K562 (cell line): ENCODE data around the gene PACS1. TPM values are rescaled to one million over a fixed set of nuclear protein-coding genes. Genes with fewer than 3 reads are reported as not detected.

Experiments used
- ARID2 ChIP-seq: fragments of 450-650 bp; IDR thresholded peaks from 2 replicates; pipeline ENCODE4 v1.6.1; 2017; ENCODE audit warnings: antibody characterized with exemption, mild to moderate bottlenecking
- ASH1L ChIP-seq: fragments of 450-650 bp; IDR thresholded peaks from 2 replicates; pipeline ENCODE4 v1.6.1; 2018; ENCODE audit warnings: borderline replicate concordance, mild to moderate bottlenecking, low read depth; ENCODE audit not compliant: partially characterized antibody
- CBFA2T2 ChIP-seq: fragments of 450-650 bp; conservative IDR thresholded peaks from 2 replicates; pipeline ENCODE4 v1.6.1; 2017; ENCODE audit warnings: mild to moderate bottlenecking
- GTF2E2 ChIP-seq: fragments of 200-800 bp; sonication (Bioruptor generic); IDR thresholded peaks from 2 replicates; pipeline ENCODE4 v1.6.1; 2016; ENCODE audit warnings: missing genetic modification characterization, missing compliant biosample characterization
- MCM7 ChIP-seq, 2 experiments: fragments of 450-650 bp; IDR thresholded peaks; 2 replicates each; pipeline ENCODE4 v1.6.1; 2016 to 2018
- MECOM ChIP-seq: fragments of 250-450 bp; sonication (Bioruptor Pico); IDR thresholded peaks from 2 replicates; pipeline ENCODE4 v1.8.0; 2022; ENCODE audit warnings: inconsistent platforms
- MEIS2 ChIP-seq: fragments of 450-650 bp; IDR thresholded peaks from 2 replicates; pipeline ENCODE4 v1.6.1; 2014; ENCODE audit warnings: mild to moderate bottlenecking; ENCODE audit not compliant: partially characterized antibody
- MXI1 ChIP-seq: IDR thresholded peaks from 2 replicates; pipeline ENCODE4 v1.6.1; 2011; ENCODE audit warnings: low read depth, mild to moderate bottlenecking, improper control_type of control experiment, low read length
- NR0B1 ChIP-seq: fragments of 450-650 bp; IDR thresholded peaks from one replicate; pipeline ENCODE4 v1.6.1; 2018; ENCODE audit warnings: mild to moderate bottlenecking, moderate library complexity; ENCODE audit not compliant: partially characterized antibody
- NRF1 ChIP-seq, 2 experiments: fragments of 450-650 bp; IDR thresholded peaks in 1 of 2; conservative IDR thresholded peaks in 1 of 2; 2 replicates each; pipeline ENCODE4 v1.6.1; 2014; ENCODE audit warnings: mild to moderate bottlenecking in 2 of 2
- ZNF592 ChIP-seq: fragments of 450-650 bp; IDR thresholded peaks from 2 replicates; pipeline ENCODE4 v1.6.1; 2017; ENCODE audit warnings: antibody characterized with exemption, mild to moderate bottlenecking
- polyA plus RNA-seq, 8 experiments: library from polyadenylated mRNA; depleted of rRNA in 4 of 8; stranded (reverse) in 5 of 8; unstranded in 3 of 8; fragments of >200 nt; fragmentation: Nextera tagmentation in 2 of 8; fragmentation: Illumina TruSeq in 1 of 8; extraction: Ambion mirVana in 2 of 8; extraction: Trizol in 1 of 8; gene quantifications; 2 replicates each; pipeline versions ENCODE4 v1.2.1 to v1.2.3, GENCODE V29; 2011 to 2014; ENCODE audit warnings: inconsistent platforms in 1 of 8, missing spikeins in 1 of 8
- total RNA-seq, 7 experiments: library from RNA; depleted of rRNA in 6 of 7; stranded (reverse); fragments of >200 nt in 6 of 7; fragmentation: Illumina TruSeq in 2 of 7; extraction: Trizol in 2 of 7; gene quantifications; 2 replicates each; pipeline versions ENCODE4 v1.2.1 to v1.2.3, GENCODE V29; 2011 to 2021; ENCODE audit warnings: low replicate concordance in 1 of 7
- TF ChIP-seq, protein P1 (sequence below), 2 experiments: IDR thresholded peaks; 2 replicates each; pipeline ENCODE4 v1.6.1; 2011; ENCODE audit warnings: borderline replicate concordance in 1 of 2, control low read depth in 1 of 2, low read depth in 1 of 2, low read length in 1 of 2, mild to moderate bottlenecking in 1 of 2, mixed read lengths in 1 of 2, moderate library complexity in 1 of 2; ENCODE audit not compliant: insufficient read depth in 1 of 2, insufficient read length in 1 of 2, poor library complexity in 1 of 2, severe bottlenecking in 1 of 2; ENCODE audit errors: extremely low read depth in 1 of 2
- TF ChIP-seq, protein P2 (sequence below): sonication (generic); formaldehyde crosslinking; IDR thresholded peaks from 2 replicates; pipeline ENCODE4 v1.9.0; 2022; ENCODE audit warnings: mild to moderate bottlenecking, missing genetic modification reagents
- TF ChIP-seq, protein P3 (sequence below): IDR thresholded peaks from 3 replicates; pipeline ENCODE4 v1.6.1; 2011; ENCODE audit warnings: borderline replicate concordance, mild to moderate bottlenecking, moderate library complexity; ENCODE audit not compliant: insufficient read length; ENCODE audit errors: extremely low read depth

The PACS1 gene
- total and polyA plus RNA-seq, 9 of the 15 experiments (the other 6 are each of a cell fraction or from before 2014, with no cell fraction given): 0.34 to 28.1 (median 8.5) TPM

GRCh38 chr11:66112041-66112491, 42.0 kb downstream of the PACS1 start (continued):
- TF ChIP-seq, protein P1, sequence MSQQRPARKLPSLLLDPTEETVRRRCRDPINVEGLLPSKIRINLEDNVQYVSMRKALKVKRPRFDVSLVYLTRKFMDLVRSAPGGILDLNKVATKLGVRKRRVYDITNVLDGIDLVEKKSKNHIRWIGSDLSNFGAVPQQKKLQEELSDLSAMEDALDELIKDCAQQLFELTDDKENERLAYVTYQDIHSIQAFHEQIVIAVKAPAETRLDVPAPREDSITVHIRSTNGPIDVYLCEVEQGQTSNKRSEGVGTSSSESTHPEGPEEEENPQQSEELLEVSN (IDR thresholded peaks at IDR 0.05; ENCODE audit: borderline replicate concordance in 1 of 2, extremely low read depth in 1 of 2, insufficient read depth in 1 of 2, insufficient read length in 1 of 2, low read depth in 1 of 2, low read length in 1 of 2, poor library complexity in 1 of 2, severe bottlenecking in 1 of 2): peak in 1 of 2 experiments; percentile 37
- TF ChIP-seq MEIS2 (peak; percentile 6), GTF2E2 (tag) (no peak), NRF1 (conservative IDR thresholded peaks at IDR 0.05 in 1 of 2, IDR thresholded peaks at IDR 0.05 in 1 of 2) (peak; percentile 33 to 36; a peak in 2 of 4 replicates), CBFA2T2 (no peak), ZNF592 (peak; percentile 52; the same call in 1 of the 2 replicates), MECOM (no peak), MCM7 (IDR thresholded peaks at IDR 0.05) (no peak), ASH1L (no peak), NR0B1 (no peak), ARID2 (no peak), MXI1 (no peak)
- TF ChIP-seq, protein P2, sequence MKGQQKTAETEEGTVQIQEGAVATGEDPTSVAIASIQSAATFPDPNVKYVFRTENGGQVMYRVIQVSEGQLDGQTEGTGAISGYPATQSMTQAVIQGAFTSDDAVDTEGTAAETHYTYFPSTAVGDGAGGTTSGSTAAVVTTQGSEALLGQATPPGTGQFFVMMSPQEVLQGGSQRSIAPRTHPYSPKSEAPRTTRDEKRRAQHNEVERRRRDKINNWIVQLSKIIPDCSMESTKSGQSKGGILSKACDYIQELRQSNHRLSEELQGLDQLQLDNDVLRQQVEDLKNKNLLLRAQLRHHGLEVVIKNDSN (CRISPR knock-in tag): peak; percentile 33; the same call in 1 of the 2 replicates
- TF ChIP-seq, protein P3, sequence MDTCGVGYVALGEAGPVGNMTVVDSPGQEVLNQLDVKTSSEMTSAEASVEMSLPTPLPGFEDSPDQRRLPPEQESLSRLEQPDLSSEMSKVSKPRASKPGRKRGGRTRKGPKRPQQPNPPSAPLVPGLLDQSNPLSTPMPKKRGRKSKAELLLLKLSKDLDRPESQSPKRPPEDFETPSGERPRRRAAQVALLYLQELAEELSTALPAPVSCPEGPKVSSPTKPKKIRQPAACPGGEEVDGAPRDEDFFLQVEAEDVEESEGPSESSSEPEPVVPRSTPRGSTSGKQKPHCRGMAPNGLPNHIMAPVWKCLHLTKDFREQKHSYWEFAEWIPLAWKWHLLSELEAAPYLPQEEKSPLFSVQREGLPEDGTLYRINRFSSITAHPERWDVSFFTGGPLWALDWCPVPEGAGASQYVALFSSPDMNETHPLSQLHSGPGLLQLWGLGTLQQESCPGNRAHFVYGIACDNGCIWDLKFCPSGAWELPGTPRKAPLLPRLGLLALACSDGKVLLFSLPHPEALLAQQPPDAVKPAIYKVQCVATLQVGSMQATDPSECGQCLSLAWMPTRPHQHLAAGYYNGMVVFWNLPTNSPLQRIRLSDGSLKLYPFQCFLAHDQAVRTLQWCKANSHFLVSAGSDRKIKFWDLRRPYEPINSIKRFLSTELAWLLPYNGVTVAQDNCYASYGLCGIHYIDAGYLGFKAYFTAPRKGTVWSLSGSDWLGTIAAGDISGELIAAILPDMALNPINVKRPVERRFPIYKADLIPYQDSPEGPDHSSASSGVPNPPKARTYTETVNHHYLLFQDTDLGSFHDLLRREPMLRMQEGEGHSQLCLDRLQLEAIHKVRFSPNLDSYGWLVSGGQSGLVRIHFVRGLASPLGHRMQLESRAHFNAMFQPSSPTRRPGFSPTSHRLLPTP: no peak
